OCI-LY1 (cell line): Measurements from ENCODE around the gene TLE2.

Experiments
- H2AFZ ChIP-seq: fragments of 200-600 bp; sonication (generic), shearing (Covaris generic); 2 replicates; pipeline ENCODE4 v1.6.0; 2014; ENCODE audit warnings: antibody characterized with exemption, mild to moderate bottlenecking, low read length
- H3F3A ChIP-seq: fragments of 200-600 bp; sonication (generic), shearing (Covaris generic); 2 replicates; pipeline ENCODE4 v1.6.0; 2014; ENCODE audit warnings: mild to moderate bottlenecking, antibody characterized with exemption, low read length, moderate library complexity; ENCODE audit not compliant: insufficient read depth
- H3K27ac ChIP-seq: fragments of 200-600 bp; sonication (generic); 2 replicates; pipeline ENCODE4 v1.5.1; 2014; ENCODE audit warnings: low read length, mixed run types, mild to moderate bottlenecking, low read depth; ENCODE audit not compliant: poor library complexity, severe bottlenecking
- H3K27me3 ChIP-seq: fragments of 200-600 bp; sonication (generic); 2 replicates; pipeline ENCODE4 v1.6.0; 2014; ENCODE audit warnings: antibody characterized with exemption, mild to moderate bottlenecking, low read length, moderate library complexity; ENCODE audit not compliant: insufficient read depth
- H3K36me3 ChIP-seq: fragments of 200-600 bp; sonication (generic); 2 replicates; pipeline ENCODE4 v1.6.1; 2014; ENCODE audit warnings: mild to moderate bottlenecking, antibody characterized with exemption, low read length, moderate library complexity, mixed read lengths; ENCODE audit not compliant: insufficient read depth
- H3K4me1 ChIP-seq: fragments of 200-600 bp; sonication (generic); 2 replicates; pipeline ENCODE4 v1.5.1; 2014; ENCODE audit warnings: mild to moderate bottlenecking, low read length, moderate library complexity; ENCODE audit not compliant: insufficient read depth, severe bottlenecking
- H3K4me2 ChIP-seq: fragments of 200-600 bp; sonication (generic), shearing (Covaris generic); 2 replicates; pipeline ENCODE4 v1.6.1; 2014; ENCODE audit warnings: low read length
- H3K4me3 ChIP-seq: fragments of 200-600 bp; sonication (generic); 2 replicates; pipeline ENCODE4 v1.5.1; 2014; ENCODE audit warnings: low read length, low read depth, mild to moderate bottlenecking, mixed read lengths; ENCODE audit not compliant: poor library complexity, severe bottlenecking
- H3K79me2 ChIP-seq: fragments of 200-600 bp; shearing (Covaris generic); 2 replicates; pipeline ENCODE4 v1.6.1; 2016; ENCODE audit warnings: mixed run types, low read length, mixed read lengths; ENCODE audit not compliant: insufficient read depth
- H3K9ac ChIP-seq: fragments of 200-600 bp; sonication (generic), shearing (Covaris generic); 2 replicates; pipeline ENCODE4 v1.6.1; 2014; ENCODE audit warnings: mild to moderate bottlenecking, low read length, mixed read lengths
- H3K9me2 ChIP-seq: fragments of 200-600 bp; sonication (generic), shearing (Covaris generic); 2 replicates; pipeline ENCODE4 v1.6.1; 2014; ENCODE audit warnings: low read depth, mild to moderate bottlenecking, low read length, mixed read lengths
- H3K9me3 ChIP-seq: fragments of 200-600 bp; shearing (Covaris generic); 2 replicates; pipeline ENCODE4 v1.6.1; 2014; ENCODE audit warnings: low read length, mixed read lengths
- H4K20me1 ChIP-seq: fragments of 200-600 bp; sonication (generic), shearing (Covaris generic); 2 replicates; pipeline ENCODE4 v1.6.0; 2016; ENCODE audit warnings: mild to moderate bottlenecking, low read length; ENCODE audit not compliant: insufficient read depth
- EZH2 ChIP-seq: fragments of 200-600 bp; sonication (generic), shearing (Covaris generic); IDR thresholded peaks from 2 replicates; pipeline ENCODE4 v1.8.0; 2017; ENCODE audit warnings: borderline replicate concordance, mixed run types, mild to moderate bottlenecking, antibody characterized with exemption, low read length, moderate library complexity, mixed read lengths
- TF ChIP-seq, protein P1 (sequence below): fragments of 200-600 bp; sonication (generic), shearing (Covaris generic); IDR thresholded peaks from 2 replicates; pipeline ENCODE4 v1.5.1; 2017; ENCODE audit warnings: mild to moderate bottlenecking, antibody characterized with exemption, low read length, moderate library complexity, mixed read lengths

The TLE2 gene

GRCh38 chr19:3028305-3029064 is 595 bp downstream of the TLE2 start:
- Histone ChIP-seq H3F3A (no peaks in the 10 kb centered on the region), H3K9me3 (no peaks in the 10 kb centered on the region), H3K9ac (no peak overlapping the region), H3K79me2 (no peaks in the 10 kb centered on the region), H3K9me2 (no peaks in the 10 kb centered on the region), H3K27me3 (peaks cover 14% of the 10 kb centered on the region), H4K20me1 (no peaks in the 10 kb centered on the region), H3K4me1 (no peaks in the 10 kb centered on the region), H2AFZ (no peak overlapping the region), H3K4me2 (no peak overlapping the region), H3K4me3 (no peak overlapping the region), H3K27ac (no peak overlapping the region), H3K36me3 (no peaks in the 10 kb centered on the region)
- TF ChIP-seq EZH2, result no peak
- TF ChIP-seq, protein P1, sequence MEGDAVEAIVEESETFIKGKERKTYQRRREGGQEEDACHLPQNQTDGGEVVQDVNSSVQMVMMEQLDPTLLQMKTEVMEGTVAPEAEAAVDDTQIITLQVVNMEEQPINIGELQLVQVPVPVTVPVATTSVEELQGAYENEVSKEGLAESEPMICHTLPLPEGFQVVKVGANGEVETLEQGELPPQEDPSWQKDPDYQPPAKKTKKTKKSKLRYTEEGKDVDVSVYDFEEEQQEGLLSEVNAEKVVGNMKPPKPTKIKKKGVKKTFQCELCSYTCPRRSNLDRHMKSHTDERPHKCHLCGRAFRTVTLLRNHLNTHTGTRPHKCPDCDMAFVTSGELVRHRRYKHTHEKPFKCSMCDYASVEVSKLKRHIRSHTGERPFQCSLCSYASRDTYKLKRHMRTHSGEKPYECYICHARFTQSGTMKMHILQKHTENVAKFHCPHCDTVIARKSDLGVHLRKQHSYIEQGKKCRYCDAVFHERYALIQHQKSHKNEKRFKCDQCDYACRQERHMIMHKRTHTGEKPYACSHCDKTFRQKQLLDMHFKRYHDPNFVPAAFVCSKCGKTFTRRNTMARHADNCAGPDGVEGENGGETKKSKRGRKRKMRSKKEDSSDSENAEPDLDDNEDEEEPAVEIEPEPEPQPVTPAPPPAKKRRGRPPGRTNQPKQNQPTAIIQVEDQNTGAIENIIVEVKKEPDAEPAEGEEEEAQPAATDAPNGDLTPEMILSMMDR, result no peak

DNA sequence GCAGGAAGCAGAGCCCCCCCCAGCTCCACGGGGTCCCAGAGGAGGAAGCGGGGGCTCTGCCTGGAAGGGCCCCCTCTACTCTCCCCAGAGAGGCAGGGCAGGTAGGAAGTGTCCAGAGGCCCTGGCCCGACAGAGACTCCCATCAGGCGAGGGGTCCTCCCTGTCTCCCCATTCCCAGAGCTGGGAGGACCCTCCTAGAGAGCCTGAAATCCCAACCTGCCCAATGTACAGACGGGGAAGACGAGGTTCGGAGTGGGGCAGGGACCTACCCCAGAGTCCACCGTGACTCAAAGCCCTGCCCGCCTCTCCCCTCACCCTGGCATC is 1.1 kb downstream of the TLE2 start:
- Histone ChIP-seq H3K4me3 (no peak overlapping the region), H3K4me1 (no peaks in the 10 kb centered on the region), H4K20me1 (no peaks in the 10 kb centered on the region), H3K79me2 (no peaks in the 10 kb centered on the region), H3K9me3 (no peaks in the 10 kb centered on the region), H3K9ac (no peak overlapping the region), H3K9me2 (no peaks in the 10 kb centered on the region), H3F3A (no peaks in the 10 kb centered on the region), H3K27me3 (peaks cover 14% of the 10 kb centered on the region), H3K36me3 (no peaks in the 10 kb centered on the region), H3K27ac (no peak overlapping the region), H2AFZ (no peak overlapping the region), H3K4me2 (no peak overlapping the region)
- TF ChIP-seq, protein P1, result no peak
- TF ChIP-seq EZH2, result no peak

GRCh38 chr19:3027292-3027691 is 1.8 kb downstream of the TLE2 start:
- Histone ChIP-seq H3K9me3 (no peaks in the 10 kb centered on the region), H3K9ac (no peak overlapping the region), H3F3A (no peaks in the 10 kb centered on the region), H3K9me2 (no peaks in the 10 kb centered on the region), H3K27me3 (peaks cover 14% of the 10 kb centered on the region), H3K4me2 (no peak overlapping the region), H3K36me3 (no peaks in the 10 kb centered on the region), H3K4me3 (no peak overlapping the region), H3K79me2 (no peaks in the 10 kb centered on the region), H3K4me1 (no peaks in the 10 kb centered on the region), H4K20me1 (no peaks in the 10 kb centered on the region), H3K27ac (no peak overlapping the region), H2AFZ (no peak overlapping the region)
- TF ChIP-seq EZH2, result no peak
- TF ChIP-seq, protein P1, result no peak
